ENCODE data around the gene PRSS16. TPM values are rescaled to one million over a fixed set of nuclear protein-coding genes. Genes with fewer than 3 reads are reported as not detected.

PRSS16 gene
- total and polyA plus RNA-seq, 9 of the 15 experiments (the other 6 are each of a cell fraction or from before 2014, with no cell fraction given) = 4.5 to 21.3 (median 12.1) TPM

GRCh38 chr6:27295301-27296079 is 48.0 kb downstream of the PRSS16 start (continued):
- TF ChIP-seq NFATC3 (IDR thresholded peaks at IDR 0.05) (peak; percentile 44; the same call in 1 of the 2 replicates), BRD9 (IDR thresholded peaks at IDR 0.05; ENCODE audit: low read depth, partially characterized antibody) (peak; percentile 73), KAT2B (IDR thresholded peaks at IDR 0.05; ENCODE audit: low read depth, low read length) (no peak), HNRNPH1 (optimal IDR thresholded peaks at IDR 0.05; ENCODE audit: low read depth, low read length) (no peak), NR2C2 (CRISPR knock-in tag; IDR thresholded peaks at IDR 0.05) (no peak), NR2C2 (tag; IDR thresholded peaks at IDR 0.05) (no peak), CREB3L1 (IDR thresholded peaks at IDR 0.05; ENCODE audit: borderline replicate concordance, low read depth) (peak; percentile 77; the same call in 1 of the 2 replicates), ZFP30 (CRISPR knock-in tag; IDR thresholded peaks at IDR 0.05; ENCODE audit: borderline replicate concordance) (no peak), ZNF146 (CRISPR knock-in tag; IDR thresholded peaks at IDR 0.05; ENCODE audit: unreplicated experiment) (no peak), HMBOX1 (IDR thresholded peaks at IDR 0.05) (peak; percentile 96), CREM (IDR thresholded peaks at IDR 0.05; ENCODE audit: low read depth) (peak; percentile 40; the same call in 1 of the 2 replicates), RBM39 (optimal IDR thresholded peaks at IDR 0.05; ENCODE audit: low read depth, low read length) (peak; percentile 68), ID3 (CRISPR knock-in tag; IDR thresholded peaks at IDR 0.05) (no peak), ID3 (tag; IDR thresholded peaks at IDR 0.05) (peak; percentile 60; the same call in 1 of the 2 replicates), DLX4 (CRISPR knock-in tag; IDR thresholded peaks at IDR 0.05) (no peak), BRCA1 (IDR thresholded peaks at IDR 0.05) (no peak), BRCA1 (CRISPR knock-in tag; IDR thresholded peaks at IDR 0.05) (no peak), ADNP (tag; IDR thresholded peaks at IDR 0.05) (peak; percentile 92), ZSCAN32 (CRISPR knock-in tag; IDR thresholded peaks at IDR 0.05) (no peak), NCOA6 (IDR thresholded peaks at IDR 0.05) (no peak), CHCHD3 (CRISPR knock-in tag; IDR thresholded peaks at IDR 0.05) (0 out of 2 replicates have a peak, but pooled peaks have one; percentile 2), NR2C1 (IDR thresholded peaks at IDR 0.05) (peak; percentile 38; the same call in 1 of the 2 replicates), NR2C1 (tag; IDR thresholded peaks at IDR 0.05) (no peak; the same call in 1 of the 2 replicates), POLR3A (IDR thresholded peaks at IDR 0.05; ENCODE audit: borderline replicate concordance, extremely low read depth, insufficient read depth, insufficient read length) (peak; percentile 98), L3MBTL2 (IDR thresholded peaks at IDR 0.05) (peak; percentile 98), POLR2A (conservative IDR thresholded peaks at IDR 0.05) (no peak), BRF1 (IDR thresholded peaks at IDR 0.05; ENCODE audit: borderline replicate concordance, extremely low read depth, insufficient read length) (peak; percentile 54), JUNB (CRISPR knock-in tag; conservative IDR thresholded peaks at IDR 0.05) (no peak), PHB (CRISPR knock-in tag; IDR thresholded peaks at IDR 0.05) (no peak)

Data from K562 (cell line).